H9 (cell line): Measurements from ENCODE around the gene TACR2. TPM values are rescaled to one million over a fixed set of nuclear protein-coding genes. Genes with fewer than 3 reads are reported as not detected.

Experiments used
- DNase-seq: peaks from one replicate; pipeline ENCODE4 v3.0.0-alpha.2; 2017
- H2AFZ ChIP-seq: one replicate; pipeline ENCODE4 v1.6.1; 2013; ENCODE audit warnings: mild to moderate bottlenecking, low read length, control low read depth, moderate library complexity
- H2AK5ac ChIP-seq: 2 replicates; pipeline ENCODE4 v1.6.1; 2013; ENCODE audit warnings: low read length, control low read depth, mixed read lengths; ENCODE audit not compliant: insufficient read length
- H2BK120ac ChIP-seq: one replicate; pipeline ENCODE4 v1.6.1; 2013; ENCODE audit warnings: low read depth, mild to moderate bottlenecking, low read length, control low read depth, inconsistent platforms; ENCODE audit not compliant: poor library complexity, severe bottlenecking
- H2BK12ac ChIP-seq: 2 replicates; pipeline ENCODE4 v1.6.1; 2013; ENCODE audit warnings: low read length, control low read depth, mixed read lengths, low read depth; ENCODE audit not compliant: insufficient read length
- H2BK15ac ChIP-seq: 2 replicates; pipeline ENCODE4 v1.6.1; 2013; ENCODE audit warnings: low read depth, low read length, control low read depth
- H2BK20ac ChIP-seq: one replicate; pipeline ENCODE4 v1.6.1; 2013; ENCODE audit warnings: low read depth, mild to moderate bottlenecking, low read length, control low read depth, inconsistent platforms; ENCODE audit not compliant: poor library complexity, severe bottlenecking
- H2BK5ac ChIP-seq: 2 replicates; pipeline ENCODE4 v1.6.1; 2013; ENCODE audit warnings: low read length, control low read depth, mixed read lengths; ENCODE audit not compliant: insufficient read length
- H3K14ac ChIP-seq: 2 replicates; pipeline ENCODE4 v1.6.1; 2013; ENCODE audit warnings: low read length, control low read depth; ENCODE audit not compliant: insufficient read depth
- H3K18ac ChIP-seq: 2 replicates; pipeline ENCODE4 v1.6.1; 2013; ENCODE audit warnings: low read depth, mild to moderate bottlenecking, mixed read lengths, low read length, control low read depth; ENCODE audit not compliant: insufficient read length
- H3K23ac ChIP-seq: 2 replicates; pipeline ENCODE4 v1.6.1; 2013; ENCODE audit warnings: low read length, control low read depth, mixed read lengths, low read depth; ENCODE audit not compliant: insufficient read length
- H3K23me2 ChIP-seq: 2 replicates; pipeline ENCODE4 v1.6.1; 2013; ENCODE audit warnings: low read depth, mild to moderate bottlenecking, mixed read lengths, low read length, control low read depth; ENCODE audit not compliant: insufficient read length, poor library complexity, severe bottlenecking
- H3K27ac ChIP-seq: 2 replicates; pipeline ENCODE4 v1.5.1; 2013; ENCODE audit warnings: low read length, control low read depth, mixed read lengths, low read depth; ENCODE audit not compliant: insufficient read length
- H3K27me3 ChIP-seq: 2 replicates; pipeline ENCODE4 v1.6.1; 2013; ENCODE audit warnings: low read length, control low read depth, inconsistent platforms; ENCODE audit not compliant: insufficient read depth
- H3K4ac ChIP-seq: 2 replicates; pipeline ENCODE4 v1.6.1; 2013; ENCODE audit warnings: low read depth, mild to moderate bottlenecking, control low read depth, inconsistent platforms, low read length, moderate library complexity
- H3K4me1 ChIP-seq: 2 replicates; pipeline ENCODE4 v1.6.1; 2013; ENCODE audit warnings: low read length, control low read depth, inconsistent platforms; ENCODE audit not compliant: insufficient read depth
- H3K4me2 ChIP-seq: 2 replicates; pipeline ENCODE4 v1.6.1; 2013; ENCODE audit warnings: low read length, control low read depth, mixed read lengths; ENCODE audit not compliant: insufficient read length, insufficient read depth
- H3K56ac ChIP-seq: 2 replicates; pipeline ENCODE4 v1.6.1; 2013; ENCODE audit warnings: low read depth, mild to moderate bottlenecking, mixed read lengths, low read length, control low read depth; ENCODE audit not compliant: insufficient read length
- H3K79me1 ChIP-seq: 2 replicates; pipeline ENCODE4 v1.6.1; 2013; ENCODE audit warnings: low read depth, mild to moderate bottlenecking, moderate library complexity, low read length, control low read depth, inconsistent platforms; ENCODE audit not compliant: insufficient read depth, poor library complexity, severe bottlenecking
- H3K79me2 ChIP-seq: 2 replicates; pipeline ENCODE4 v1.6.1; 2013; ENCODE audit warnings: low read length, control low read depth, inconsistent platforms; ENCODE audit not compliant: insufficient read depth
- H3K9ac ChIP-seq: 2 replicates; pipeline ENCODE4 v1.6.1; 2013; ENCODE audit warnings: low read length, control low read depth, mixed read lengths; ENCODE audit not compliant: insufficient read length; ENCODE audit errors: extremely low read depth
- H3K9me3 ChIP-seq: one replicate; pipeline ENCODE4 v1.6.1; 2013; ENCODE audit warnings: low read depth, low read length, inconsistent platforms; ENCODE audit not compliant: control insufficient read depth
- H3T11ph ChIP-seq: one replicate; pipeline ENCODE4 v1.6.1; 2013; ENCODE audit warnings: mild to moderate bottlenecking, low read length, control low read depth, inconsistent platforms
- H4K20me1 ChIP-seq: one replicate; pipeline ENCODE4 v1.6.1; 2013; ENCODE audit not compliant: control insufficient read depth, insufficient read length, insufficient read depth
- H4K5ac ChIP-seq: 2 replicates; pipeline ENCODE4 v1.6.1; 2013; ENCODE audit warnings: low read depth, mild to moderate bottlenecking, mixed read lengths, low read length, control low read depth; ENCODE audit not compliant: insufficient read length
- H4K8ac ChIP-seq: replicated peaks from 2 replicates; pipeline ENCODE4 v1.6.1; 2013; ENCODE audit warnings: low read length, control low read depth, mixed read lengths, low read depth; ENCODE audit not compliant: insufficient read length
- H4K91ac ChIP-seq: 2 replicates; pipeline ENCODE4 v1.6.1; 2013; ENCODE audit warnings: low read depth, mild to moderate bottlenecking, moderate library complexity, mixed read lengths, low read length, control low read depth; ENCODE audit not compliant: insufficient read length
- H3K27ac Mint-ChIP-seq, 3 experiments: 2 replicates in 2 of 3; 3 replicates in 1 of 3; pipeline ENCODE4 v1.8.0; 2020 to 2021; ENCODE audit warnings: mixed read lengths in 3 of 3, mild to moderate bottlenecking in 1 of 3, moderate library complexity in 1 of 3
- H3K27me3 Mint-ChIP-seq: 2 replicates; pipeline ENCODE4 v1.8.0; 2021; ENCODE audit warnings: low read depth, mild to moderate bottlenecking, moderate library complexity, mixed read lengths
- H3K36me3 Mint-ChIP-seq, 3 experiments: 2 replicates in 2 of 3; 3 replicates in 1 of 3; pipeline ENCODE4 v1.8.0; 2020 to 2021; ENCODE audit warnings: low read depth in 3 of 3, mixed read lengths in 3 of 3; ENCODE audit not compliant: insufficient read depth in 1 of 3
- H3K4me1 Mint-ChIP-seq, 2 experiments: 2 replicates each; pipeline ENCODE4 v1.8.0; 2020; ENCODE audit warnings: mixed read lengths in 2 of 2
- H3K4me3 Mint-ChIP-seq, 2 experiments: 2 replicates in 1 of 2; 3 replicates in 1 of 2; pipeline ENCODE4 v1.8.0; 2020 to 2021; ENCODE audit warnings: mild to moderate bottlenecking in 2 of 2, mixed read lengths in 2 of 2, moderate library complexity in 1 of 2
- H3K9me3 Mint-ChIP-seq, 2 experiments: 2 replicates in 1 of 2; 3 replicates in 1 of 2; pipeline ENCODE4 v1.8.0; 2020; ENCODE audit warnings: mild to moderate bottlenecking in 2 of 2, mixed read lengths in 2 of 2, moderate library complexity in 1 of 2
- WGBS: extraction: QIAGEN DNeasy Blood & Tissue Kit; methylation state at CpG from one replicate; pipeline ENCODE4 v1.1.7; 2013; ENCODE audit warnings: missing lambda C conversion rate, low lambda C conversion rate, mixed read lengths; ENCODE audit not compliant: insufficient read length; ENCODE audit errors: extremely low coverage; 5-methylcytosine and 5-hydroxymethylcytosine counted together
- total RNA-seq: library from RNA; stranded (reverse); gene quantifications from 2 replicates; pipeline ENCODE4 v1.2.1, GENCODE V29; 2021
- TF ChIP-seq, protein P1 (sequence below): fragments of 200-600 bp; sonication (generic); conservative IDR thresholded peaks from 3 replicates; pipeline ENCODE4 v1.8.0; 2021; ENCODE audit warnings: antibody characterized with exemption, mild to moderate bottlenecking

TACR2 gene
- total RNA-seq, 1 experiment from 2014 or later: not detected

DNA sequence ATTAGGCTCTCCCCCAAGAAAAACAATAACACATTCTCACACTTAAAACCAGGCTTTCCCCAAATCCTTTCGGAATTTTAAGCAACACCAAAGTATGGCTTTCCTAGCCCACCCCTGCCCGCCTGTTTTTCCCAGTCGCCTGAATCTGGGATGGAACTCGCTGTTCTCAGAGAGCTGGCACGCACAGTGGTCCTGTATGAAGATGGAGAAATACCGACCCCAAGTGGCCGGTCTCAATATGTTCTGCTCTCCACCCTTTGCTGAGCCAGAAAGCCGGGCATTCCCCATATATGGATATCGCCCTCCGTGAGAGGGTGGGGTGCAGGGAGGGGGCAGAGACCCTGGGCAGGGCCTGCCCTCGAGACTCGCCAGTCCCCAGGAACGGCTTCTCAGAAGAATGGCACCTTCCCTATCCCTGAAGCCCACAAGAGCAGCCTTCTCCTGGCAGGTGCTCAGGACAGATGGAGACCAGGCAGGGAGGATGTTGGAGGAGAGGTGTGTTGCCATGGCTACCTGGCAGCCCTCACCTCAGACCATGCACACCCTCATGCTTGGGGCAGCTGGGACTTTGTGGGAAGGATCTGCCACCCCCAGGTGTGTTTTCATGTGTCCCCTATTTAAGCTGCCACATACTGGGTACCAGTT is 3.4 kb downstream of the TACR2 start:
- Histone ChIP-seq H2BK12ac (no peak overlapping the region), H3K14ac (no peak overlapping the region; the same call in 1 of the 2 replicates), H2AK5ac (no peak overlapping the region), H3K4me1 (no peaks in the 10 kb centered on the region), H2BK20ac (no peak overlapping the region), H3K18ac (peak overlapping the region; percentile 58), H3K23ac (no peak overlapping the region), H3K79me1 (no peaks in the 10 kb centered on the region), H4K91ac (no peak overlapping the region), H4K20me1 (no peaks in the 10 kb centered on the region), H4K5ac (no peak overlapping the region), H3K9ac (no peak overlapping the region), H2AFZ (no peak overlapping the region), H3K27me3 (no peaks in the 10 kb centered on the region; the same call in 1 of the 2 replicates), H3K23me2 (no peaks in the 10 kb centered on the region), H2BK120ac (no peak overlapping the region), H3K9me3 (no peaks in the 10 kb centered on the region), H3K56ac (no peak overlapping the region), H2BK15ac (no peak overlapping the region), H3K4ac (no peak overlapping the region), H3T11ph (no peak overlapping the region), H3K27ac (no peak overlapping the region), H4K8ac (no peak overlapping the region), H3K4me2 (peak overlapping the region; percentile 30), H3K79me2 (no peaks in the 10 kb centered on the region), H2BK5ac (no peak overlapping the region)
- Mint-ChIP-seq H3K4me1 (peaks cover 4 to 6% of the 10 kb centered on the region in 2 experiments; a peak in 3 of 4 replicates), H3K4me3 (peak overlapping the region in 1 of 2 experiments; percentile 35; a peak in 1 of 5 replicates), H3K27me3 (peaks cover 10% of the 10 kb centered on the region), H3K27ac (no peak overlapping the region), H3K36me3 (no peaks in the 10 kb centered on the region), H3K9me3 (no peaks in the 10 kb centered on the region)
- TF ChIP-seq, protein P1, sequence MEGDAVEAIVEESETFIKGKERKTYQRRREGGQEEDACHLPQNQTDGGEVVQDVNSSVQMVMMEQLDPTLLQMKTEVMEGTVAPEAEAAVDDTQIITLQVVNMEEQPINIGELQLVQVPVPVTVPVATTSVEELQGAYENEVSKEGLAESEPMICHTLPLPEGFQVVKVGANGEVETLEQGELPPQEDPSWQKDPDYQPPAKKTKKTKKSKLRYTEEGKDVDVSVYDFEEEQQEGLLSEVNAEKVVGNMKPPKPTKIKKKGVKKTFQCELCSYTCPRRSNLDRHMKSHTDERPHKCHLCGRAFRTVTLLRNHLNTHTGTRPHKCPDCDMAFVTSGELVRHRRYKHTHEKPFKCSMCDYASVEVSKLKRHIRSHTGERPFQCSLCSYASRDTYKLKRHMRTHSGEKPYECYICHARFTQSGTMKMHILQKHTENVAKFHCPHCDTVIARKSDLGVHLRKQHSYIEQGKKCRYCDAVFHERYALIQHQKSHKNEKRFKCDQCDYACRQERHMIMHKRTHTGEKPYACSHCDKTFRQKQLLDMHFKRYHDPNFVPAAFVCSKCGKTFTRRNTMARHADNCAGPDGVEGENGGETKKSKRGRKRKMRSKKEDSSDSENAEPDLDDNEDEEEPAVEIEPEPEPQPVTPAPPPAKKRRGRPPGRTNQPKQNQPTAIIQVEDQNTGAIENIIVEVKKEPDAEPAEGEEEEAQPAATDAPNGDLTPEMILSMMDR: peak; percentile 82
- no CpG with 5 or more reads among the region's 13 CpGs for WGBS
- peak; percentile 89 for DNase-seq
